ENCODE measurements around the gene ZSCAN5A. TPM values are rescaled to one million over a fixed set of nuclear protein-coding genes. Genes with fewer than 3 reads are reported as not detected.

Gene ZSCAN5A
- total RNA-seq, 3 donors from 2014 or later (not counting 1 experiment from before 2014, with no cell fraction given), result 6.7 to 10.2 (median 7.9) TPM

DNA sequence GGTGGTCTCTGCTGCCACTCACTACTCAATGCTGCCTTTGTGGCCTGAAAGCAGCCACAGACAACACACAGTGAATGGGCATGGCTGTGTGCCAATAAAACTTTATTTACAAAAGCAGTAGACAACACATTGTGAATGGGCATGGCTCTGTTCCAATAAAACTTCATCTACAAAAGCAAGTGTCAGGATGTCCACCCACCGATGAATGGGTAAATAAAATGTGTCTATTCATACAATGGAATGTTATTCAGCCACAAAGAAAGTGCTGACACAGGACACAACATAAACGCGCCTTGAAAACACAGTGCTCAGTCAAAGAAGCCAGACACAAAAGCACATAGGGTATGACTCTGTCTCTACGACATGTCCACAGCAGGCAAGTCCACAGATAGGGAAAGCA is 20.1 kb downstream of the ZSCAN5A start:
- no peak for TF ChIP-seq CTCF (IDR thresholded peaks at IDR 0.05)
- no peak overlapping the region for H3K27ac ChIP-seq (ENCODE audit: low read length)
- no peaks in the 10 kb centered on the region for H3K36me3 Mint-ChIP-seq
- WGBS (ENCODE audit: insufficient coverage), result 97% methylated on average over 4 of the region's 4 CpGs
- no peaks in the 10 kb centered on the region for H3K9me3 Mint-ChIP-seq
- no peaks in the 10 kb centered on the region for H3K36me3 ChIP-seq (ENCODE audit: control insufficient read depth, insufficient read depth, low read length)
- no peak overlapping the region for H3K27ac Mint-ChIP-seq
- H3K27me3 Mint-ChIP-seq (ENCODE audit: low read depth in 2 of 2), result no peaks in the 10 kb centered on the region
- no peaks in the 10 kb centered on the region for H3K27me3 ChIP-seq (ENCODE audit: control insufficient read depth, insufficient read depth, low read length)
- intact Hi-C loops (cut with micrococcal nuclease), result no loop called here
- H3K4me3 Mint-ChIP-seq, result no peak overlapping the region
- no peaks in the 10 kb centered on the region for H3K4me1 Mint-ChIP-seq
- no peak for ATAC-seq
- no peak overlapping the region for H3K4me3 ChIP-seq (ENCODE audit: low read length)
- H3K9me3 ChIP-seq (ENCODE audit: control insufficient read depth, insufficient read depth, low read length), result no peaks in the 10 kb centered on the region
- no peak for DNase-seq
- no peaks in the 10 kb centered on the region for H3K4me1 ChIP-seq (ENCODE audit: control insufficient read depth, insufficient read depth, low read length)

GRCh38 chr19:56291867-56292266 is 22.8 kb downstream of the ZSCAN5A start:
- no peaks in the 10 kb centered on the region for H3K27me3 ChIP-seq (ENCODE audit: control insufficient read depth, insufficient read depth, low read length)
- H3K4me1 ChIP-seq (ENCODE audit: control insufficient read depth, insufficient read depth, low read length), result no peaks in the 10 kb centered on the region
- DNase-seq, result no peak
- intact Hi-C loops (cut with micrococcal nuclease), result no loop called here
- no peaks in the 10 kb centered on the region for H3K9me3 ChIP-seq (ENCODE audit: control insufficient read depth, insufficient read depth, low read length)
- no peaks in the 10 kb centered on the region for H3K9me3 Mint-ChIP-seq
- H3K27ac Mint-ChIP-seq, result no peak overlapping the region
- H3K36me3 ChIP-seq (ENCODE audit: control insufficient read depth, insufficient read depth, low read length), result no peaks in the 10 kb centered on the region
- no peak overlapping the region for H3K27ac ChIP-seq (ENCODE audit: low read length)
- no peak overlapping the region for H3K4me3 ChIP-seq (ENCODE audit: low read length)
- WGBS (ENCODE audit: insufficient coverage), result 83% methylated on average over 4 of the region's 6 CpGs
- no peak for TF ChIP-seq CTCF (IDR thresholded peaks at IDR 0.05)
- no peaks in the 10 kb centered on the region for H3K27me3 Mint-ChIP-seq (ENCODE audit: low read depth in 2 of 2)
- H3K36me3 Mint-ChIP-seq, result no peaks in the 10 kb centered on the region
- ATAC-seq, result no peak
- no peak overlapping the region for H3K4me3 Mint-ChIP-seq
- no peaks in the 10 kb centered on the region for H3K4me1 Mint-ChIP-seq

DNA sequence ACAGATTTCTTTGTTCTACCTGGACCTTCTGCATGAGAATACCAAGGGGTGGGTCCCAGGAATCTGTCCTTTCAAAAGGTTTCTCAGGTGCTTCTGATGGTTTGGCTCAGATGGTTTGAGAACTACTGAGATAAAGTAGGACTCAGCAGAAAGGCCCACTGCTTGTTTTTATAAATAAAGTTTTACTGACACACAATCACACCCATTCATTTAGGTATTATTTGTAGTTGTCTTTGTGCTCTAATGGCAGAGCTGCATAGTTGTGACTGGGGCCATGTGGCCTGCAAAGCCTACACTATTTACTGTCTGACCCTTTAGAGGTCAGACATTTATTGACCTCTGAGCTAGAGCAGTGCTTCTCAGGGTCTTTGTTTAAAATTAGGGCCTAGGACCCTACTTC is 24.5 kb downstream of the ZSCAN5A start:
- Histone ChIP-seq H3K27me3 (ENCODE audit: control insufficient read depth, insufficient read depth, low read length) (no peaks in the 10 kb centered on the region), H3K27ac (ENCODE audit: low read length) (no peak overlapping the region), H3K4me3 (ENCODE audit: low read length) (no peak overlapping the region), H3K4me1 (ENCODE audit: control insufficient read depth, insufficient read depth, low read length) (no peaks in the 10 kb centered on the region), H3K36me3 (ENCODE audit: control insufficient read depth, insufficient read depth, low read length) (no peaks in the 10 kb centered on the region), H3K9me3 (ENCODE audit: control insufficient read depth, insufficient read depth, low read length) (no peaks in the 10 kb centered on the region)
- no peak for TF ChIP-seq CTCF (IDR thresholded peaks at IDR 0.05)
- no peaks in the 10 kb centered on the region for H3K36me3 Mint-ChIP-seq
- no peak overlapping the region for H3K27ac Mint-ChIP-seq
- H3K9me3 Mint-ChIP-seq, result no peaks in the 10 kb centered on the region
- H3K4me1 Mint-ChIP-seq, result no peaks in the 10 kb centered on the region
- H3K27me3 Mint-ChIP-seq (ENCODE audit: low read depth in 2 of 2), result no peaks in the 10 kb centered on the region
- H3K4me3 Mint-ChIP-seq, result no peak overlapping the region
- DNase-seq, result no peak
- ATAC-seq, result no peak
- intact Hi-C loops (cut with micrococcal nuclease), result no loop called here

DNA sequence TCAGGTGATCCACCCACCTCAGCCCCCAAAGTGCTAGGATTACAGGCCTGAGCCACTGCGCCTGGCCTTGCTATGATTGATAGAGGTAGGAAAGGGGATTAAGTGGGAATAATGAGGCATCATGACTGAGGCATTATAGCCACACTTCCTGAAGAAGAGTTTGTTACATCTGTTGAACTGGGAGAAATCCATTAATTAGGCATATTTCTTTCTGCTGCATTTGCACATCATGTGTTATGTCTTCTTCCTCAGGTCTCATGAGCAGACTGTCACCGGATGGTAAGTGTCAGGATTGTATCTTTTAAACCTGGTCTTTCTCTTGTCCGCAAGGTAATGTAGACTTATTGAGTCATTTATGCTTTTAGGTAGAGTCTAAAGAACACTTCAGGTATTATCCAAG is 29.9 kb downstream of the ZSCAN5A start:
- H3K27me3 Mint-ChIP-seq (ENCODE audit: low read depth in 2 of 2), result no peaks in the 10 kb centered on the region
- H3K36me3 Mint-ChIP-seq, result no peaks in the 10 kb centered on the region
- no peaks in the 10 kb centered on the region for H3K36me3 ChIP-seq (ENCODE audit: control insufficient read depth, insufficient read depth, low read length)

More for the DNA sequence above, 29.9 kb downstream of the ZSCAN5A start:
- no peak for ATAC-seq
- Histone ChIP-seq H3K9me3 (ENCODE audit: control insufficient read depth, insufficient read depth, low read length) (no peaks in the 10 kb centered on the region), H3K4me1 (ENCODE audit: control insufficient read depth, insufficient read depth, low read length) (no peaks in the 10 kb centered on the region), H3K27me3 (ENCODE audit: control insufficient read depth, insufficient read depth, low read length) (no peaks in the 10 kb centered on the region), H3K27ac (ENCODE audit: low read length) (no peak overlapping the region), H3K4me3 (ENCODE audit: low read length) (no peak overlapping the region)
- intact Hi-C loops (cut with micrococcal nuclease), result no loop called here
- Mint-ChIP-seq H3K4me3 (no peak overlapping the region), H3K4me1 (no peaks in the 10 kb centered on the region), H3K27ac (no peak overlapping the region), H3K9me3 (no peaks in the 10 kb centered on the region)
- TF ChIP-seq CTCF (IDR thresholded peaks at IDR 0.05), result no peak
- no peak for DNase-seq
- WGBS (ENCODE audit: insufficient coverage), result 96% methylated on average over 3 of the region's 3 CpGs
